Kidney (tissue), 14 donors: Measurements from ENCODE around the gene KRTAP10-3. TPM values are rescaled to one million over a fixed set of nuclear protein-coding genes. Genes with fewer than 3 reads are reported as not detected.

ENCODE experiments used
- DNase-seq, 5 donors: peaks; one replicate each; pipeline ENCODE4 v3.0.0-alpha.2; 2013 to 2020
- FAIRE-seq: peaks from 2 replicates; lab custom pipeline; 2012; peaks lifted over from hg19 to GRCh38; lab: Jason Lieb, UNC
- H3K27ac ChIP-seq, 2 donors: one replicate each; pipeline ENCODE4 v1.7.0; 2013; ENCODE audit warnings: low read depth in 2 of 2, low read length in 2 of 2, inconsistent platforms in 1 of 2
- H3K27me3 ChIP-seq: one replicate; pipeline ENCODE4 v1.7.1; 2013; ENCODE audit warnings: low read length, inconsistent platforms; ENCODE audit not compliant: control insufficient read depth, insufficient read depth
- H3K36me3 ChIP-seq, 3 donors: one replicate each; pipeline versions ENCODE4 v1.7.0 to v1.7.1; 2013; ENCODE audit warnings: low read length in 3 of 3, control low read depth in 1 of 3, inconsistent platforms in 1 of 3; ENCODE audit not compliant: insufficient read depth in 3 of 3, control insufficient read depth in 2 of 3
- H3K4me1 ChIP-seq, 3 donors: one replicate each; pipeline versions ENCODE4 v1.7.0 to v1.7.1; 2013; ENCODE audit warnings: low read length in 3 of 3, inconsistent platforms in 1 of 3, low read depth in 1 of 3; ENCODE audit not compliant: control insufficient read depth in 2 of 3, insufficient read depth in 2 of 3
- H3K4me3 ChIP-seq, 3 donors: one replicate each; pipeline versions ENCODE4 v1.7.0 to v1.8.1; 2013; ENCODE audit warnings: low read length in 3 of 3, control low read depth in 1 of 3, inconsistent platforms in 1 of 3
- H3K9ac ChIP-seq, 3 donors: one replicate each; pipeline versions ENCODE4 v1.7.0 to v1.7.1; 2013; ENCODE audit warnings: low read length in 3 of 3, control low read depth in 1 of 3, inconsistent platforms in 1 of 3
- H3K9me3 ChIP-seq, 3 donors: one replicate each; pipeline versions ENCODE4 v1.7.0 to v1.7.1; 2013; ENCODE audit warnings: low read length in 3 of 3, control low read depth in 1 of 3, inconsistent platforms in 1 of 3; ENCODE audit not compliant: control insufficient read depth in 2 of 3, insufficient read depth in 1 of 3
- intact Hi-C: fragments of 100-400 bp; cut with DNase I; formaldehyde crosslinking; loops from one replicate; pipeline ENCODE4 v1.11.1; 2022
- polyA plus RNA-seq: library from polyadenylated mRNA; stranded (reverse); fragments of 350-450 nt; fragmentation: Illumina TruSeq; extraction: RNeasy Lipid Tissue Mini Kit (QIAGEN cat#74804); gene quantifications from one replicate; pipeline ENCODE4 v1.2.3, GENCODE V29; 2014; ENCODE audit warnings: low read depth, low replicate concordance; ENCODE audit not compliant: insufficient read depth
- total RNA-seq: library from RNA; stranded (reverse); fragmentation: NEBNext Ultra II Directional; extraction: Animal tissue kit (Norgen Biotek cat#: 25700); gene quantifications from one replicate; pipeline ENCODE4 v1.2.1, GENCODE V29; 2021
- TF ChIP-seq, protein P1 (sequence below): IDR thresholded peaks from 3 replicates; pipeline ENCODE4 v1.5.1; 2012; ENCODE audit warnings: mild to moderate bottlenecking, moderate library complexity, borderline replicate concordance; ENCODE audit not compliant: insufficient read depth; ENCODE audit errors: extremely low read depth
- donor health status: control.
- donor health status: control.
- donor health status: control.
- donor health status: control.
- donor health status: control.
- donor health status: DM: yes; HTN: yes; CAD: no.
- donor health status: Normal renal cell carcinoma (clear cell type).

Gene KRTAP10-3
- total and polyA plus RNA-seq, 2 donors from 2014 or later: not detected

DNA sequence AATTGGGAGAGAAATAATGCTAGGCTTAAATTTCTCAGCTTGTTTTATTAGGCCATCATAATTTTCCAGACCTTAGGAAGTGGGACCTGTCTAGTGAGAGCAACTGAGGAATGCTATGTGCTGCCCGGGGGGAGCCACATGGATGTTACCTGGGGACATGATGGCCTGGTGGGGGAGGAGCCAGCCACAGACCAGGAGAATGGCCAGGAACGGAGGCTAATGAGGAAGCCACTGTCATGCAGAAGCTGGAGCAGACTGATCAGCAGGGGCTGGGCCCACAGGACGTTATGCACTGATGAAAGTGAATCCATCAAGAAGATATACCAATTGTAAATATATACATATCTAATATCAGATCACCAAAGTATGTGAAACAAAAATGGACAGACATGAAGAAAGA lies 14.0 kb downstream of the KRTAP10-3 start:
- DNase-seq (no peak), FAIRE-seq (no peak)
- intact Hi-C loops: no loop called here
- Histone ChIP-seq H3K4me3 (no peak overlapping the region), H3K27ac (no peak overlapping the region), H3K4me1 (no peaks in the 10 kb centered on the region), H3K27me3 (no peaks in the 10 kb centered on the region), H3K9ac (no peak overlapping the region), H3K36me3 (no peaks in the 10 kb centered on the region), H3K9me3 (peaks cover 0 to 9% (median 0%) of the 10 kb centered on the region in 3 donors)
- TF ChIP-seq, protein P1, sequence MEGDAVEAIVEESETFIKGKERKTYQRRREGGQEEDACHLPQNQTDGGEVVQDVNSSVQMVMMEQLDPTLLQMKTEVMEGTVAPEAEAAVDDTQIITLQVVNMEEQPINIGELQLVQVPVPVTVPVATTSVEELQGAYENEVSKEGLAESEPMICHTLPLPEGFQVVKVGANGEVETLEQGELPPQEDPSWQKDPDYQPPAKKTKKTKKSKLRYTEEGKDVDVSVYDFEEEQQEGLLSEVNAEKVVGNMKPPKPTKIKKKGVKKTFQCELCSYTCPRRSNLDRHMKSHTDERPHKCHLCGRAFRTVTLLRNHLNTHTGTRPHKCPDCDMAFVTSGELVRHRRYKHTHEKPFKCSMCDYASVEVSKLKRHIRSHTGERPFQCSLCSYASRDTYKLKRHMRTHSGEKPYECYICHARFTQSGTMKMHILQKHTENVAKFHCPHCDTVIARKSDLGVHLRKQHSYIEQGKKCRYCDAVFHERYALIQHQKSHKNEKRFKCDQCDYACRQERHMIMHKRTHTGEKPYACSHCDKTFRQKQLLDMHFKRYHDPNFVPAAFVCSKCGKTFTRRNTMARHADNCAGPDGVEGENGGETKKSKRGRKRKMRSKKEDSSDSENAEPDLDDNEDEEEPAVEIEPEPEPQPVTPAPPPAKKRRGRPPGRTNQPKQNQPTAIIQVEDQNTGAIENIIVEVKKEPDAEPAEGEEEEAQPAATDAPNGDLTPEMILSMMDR: no peak

DNA sequence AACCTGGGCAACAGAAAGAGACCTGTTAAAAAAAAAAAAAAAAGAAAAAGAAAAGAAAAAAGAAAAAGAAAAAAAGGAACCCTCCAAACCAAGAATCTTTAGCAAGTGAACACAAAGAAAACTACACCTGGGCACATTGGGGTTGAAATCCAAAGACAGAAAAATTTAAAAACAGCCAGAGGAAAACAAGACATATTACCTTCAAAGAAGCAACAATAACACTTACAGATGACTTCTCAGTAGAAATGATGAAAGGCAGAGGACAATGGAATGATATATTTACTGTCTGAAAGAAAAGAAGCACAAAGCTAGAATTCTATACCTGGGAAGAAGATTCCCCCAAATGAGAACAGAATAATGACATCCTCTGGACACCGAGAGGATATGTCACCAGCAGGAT lies 15.9 kb downstream of the KRTAP10-3 start:
- intact Hi-C loops: no loop called here
- TF ChIP-seq, protein P1: no peak
- H3K27me3 ChIP-seq: no peaks in the 10 kb centered on the region
- no peaks in the 10 kb centered on the region for H3K36me3 ChIP-seq
- FAIRE-seq: no peak
- DNase-seq: no peak
- no peak overlapping the region for H3K9ac ChIP-seq
- no peak overlapping the region for H3K4me3 ChIP-seq
- no peaks in the 10 kb centered on the region for H3K4me1 ChIP-seq
- peaks cover 0 to 9% (median 0%) of the 10 kb centered on the region in 3 donors for H3K9me3 ChIP-seq
- H3K27ac ChIP-seq: no peak overlapping the region

DNA sequence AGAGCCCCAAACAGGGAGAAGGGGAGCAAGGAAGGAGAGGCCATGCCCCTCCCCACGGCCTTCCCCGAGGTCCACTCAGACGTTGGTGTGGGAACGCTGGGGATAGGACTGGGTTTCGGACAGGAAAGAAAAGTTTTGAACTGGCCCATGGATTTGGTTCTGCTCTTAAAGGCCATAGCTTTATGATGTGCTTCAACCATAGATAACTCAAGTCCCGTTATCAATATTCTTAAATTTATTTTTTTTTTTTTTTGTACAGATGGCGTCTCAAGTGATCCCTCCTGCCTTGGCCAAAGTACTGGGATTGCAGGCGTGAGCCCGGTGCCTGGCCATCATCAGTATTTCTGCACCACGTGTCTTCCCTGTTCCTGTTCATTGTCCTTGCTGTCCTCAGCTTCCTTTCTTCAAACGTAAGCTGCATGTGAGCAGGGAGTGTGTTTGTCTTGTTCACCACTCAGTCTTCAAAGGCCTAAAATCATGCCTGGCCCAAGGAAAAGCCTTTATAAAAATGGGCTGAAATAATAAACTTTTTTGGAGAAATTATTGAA lies 17.8 kb downstream of the KRTAP10-3 start:
- TF ChIP-seq, protein P1: no peak
- H3K36me3 ChIP-seq: no peaks in the 10 kb centered on the region
- no peak overlapping the region for H3K9ac ChIP-seq
- no peaks in the 10 kb centered on the region for H3K27me3 ChIP-seq
- intact Hi-C loops: no loop called here
- H3K4me3 ChIP-seq: no peak overlapping the region
- H3K27ac ChIP-seq: no peak overlapping the region
- DNase-seq: no peak
- no peaks in the 10 kb centered on the region for H3K4me1 ChIP-seq
- H3K9me3 ChIP-seq: peaks cover 0 to 9% (median 0%) of the 10 kb centered on the region in 3 donors
- FAIRE-seq: no peak
